Activated T-cell treated with anti-CD3 and anti-CD28 coated beads for 1 hour (primary cell): ENCODE data around the gene KIAA1755.
"Not testable (repeated sequence)": the region's sequence is repeated elsewhere in the genome, so short reads cannot be mapped to it uniquely, and the experiment has no call there.

Source experiments
- DNase-seq: peaks from one replicate; pipeline ENCODE4 v3.0.0-alpha.2; 2020; ENCODE audit warnings: low read depth

The KIAA1755 gene

DNA sequence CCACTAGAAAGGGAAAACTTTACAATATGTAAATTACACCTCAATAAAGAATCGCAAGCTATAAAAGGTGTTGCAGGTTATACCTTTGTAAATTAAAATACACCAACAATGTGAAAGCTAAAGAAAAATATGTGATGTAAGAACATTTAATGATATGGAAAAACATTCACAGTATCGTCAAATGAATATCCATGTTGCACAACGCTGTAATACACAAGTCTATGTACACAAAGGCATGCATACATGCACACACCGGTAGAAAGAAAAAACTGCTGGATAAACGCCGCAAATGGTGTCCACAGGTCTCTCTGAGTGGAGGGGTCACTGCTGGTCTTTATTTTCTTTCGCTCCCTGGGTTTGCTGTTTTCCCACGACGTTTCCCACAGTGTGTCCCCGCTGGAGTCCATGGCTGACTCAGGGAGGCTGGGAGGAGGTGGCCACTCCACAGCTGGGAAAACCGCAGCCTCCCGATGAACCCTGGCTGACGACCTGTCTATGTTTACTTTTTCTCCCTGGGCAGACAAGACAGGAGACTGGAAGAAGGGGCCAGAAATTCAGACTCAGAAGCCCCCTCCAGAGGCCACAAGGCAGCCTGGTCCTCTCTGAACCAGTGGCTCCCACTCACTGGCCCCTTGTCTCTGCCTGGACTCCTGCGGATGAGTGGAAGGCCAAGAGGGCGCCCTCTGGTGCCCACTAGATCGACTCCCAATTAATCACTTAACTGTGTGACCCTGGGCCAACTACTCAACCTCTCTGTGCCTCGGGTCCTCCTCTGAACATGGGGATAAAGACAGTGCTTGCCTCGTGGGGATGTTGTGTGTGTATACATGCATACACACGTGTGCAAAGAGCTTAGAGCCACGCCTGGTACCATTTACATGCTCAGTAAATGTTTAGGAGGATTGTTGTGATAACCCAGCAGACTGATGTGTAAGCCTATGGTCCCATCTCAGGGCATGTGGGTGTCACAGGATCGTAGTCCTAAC lies 30.6 kb upstream of the KIAA1755 start:
- no peak for DNase-seq

DNA sequence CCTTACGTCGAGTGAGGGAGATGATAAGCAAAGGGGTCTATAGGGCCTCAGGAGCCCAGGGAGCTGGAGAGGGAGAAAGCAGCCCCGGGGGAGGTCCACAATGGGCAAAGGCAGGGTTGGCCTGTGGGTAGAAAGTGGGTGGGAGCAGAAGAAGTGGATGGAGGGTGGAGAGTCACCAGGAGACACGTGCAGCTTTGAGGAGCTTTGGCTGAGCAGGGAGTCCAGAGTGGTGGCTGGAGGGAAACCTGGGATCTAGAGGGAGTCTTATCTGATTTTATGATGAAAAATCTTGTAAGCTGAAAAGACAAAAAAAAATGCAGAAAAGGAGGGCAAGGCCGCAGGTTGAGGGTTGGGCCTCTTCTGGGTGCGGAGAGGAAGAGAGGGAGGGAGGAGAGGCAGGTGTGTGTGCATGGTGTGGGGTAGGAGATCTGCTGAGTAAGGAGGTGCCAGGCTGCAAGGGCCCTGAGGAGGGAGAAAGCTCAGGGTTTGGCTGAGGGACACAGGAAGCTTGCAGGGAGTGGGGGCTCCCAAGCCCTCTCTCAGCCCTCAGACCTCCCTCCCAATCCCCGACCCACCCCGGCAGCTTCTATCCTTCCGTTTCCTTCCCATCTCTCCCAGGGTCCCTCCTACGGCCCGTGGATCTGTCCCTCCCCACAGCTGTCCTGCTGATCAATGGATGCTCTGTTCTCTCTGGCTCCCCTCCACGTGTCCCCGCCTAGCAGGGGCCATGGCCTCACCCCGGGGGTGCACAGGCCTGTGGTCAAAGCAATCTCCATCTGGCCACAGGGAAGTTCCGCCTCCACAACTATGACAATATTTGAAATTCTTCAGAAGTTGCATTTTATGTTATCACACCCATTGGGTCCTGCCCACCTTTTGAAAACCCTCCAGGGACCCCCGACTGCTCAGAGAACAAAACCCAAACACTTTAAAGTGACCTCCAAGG lies 26.3 kb upstream of the KIAA1755 start:
- no peak for DNase-seq

DNA sequence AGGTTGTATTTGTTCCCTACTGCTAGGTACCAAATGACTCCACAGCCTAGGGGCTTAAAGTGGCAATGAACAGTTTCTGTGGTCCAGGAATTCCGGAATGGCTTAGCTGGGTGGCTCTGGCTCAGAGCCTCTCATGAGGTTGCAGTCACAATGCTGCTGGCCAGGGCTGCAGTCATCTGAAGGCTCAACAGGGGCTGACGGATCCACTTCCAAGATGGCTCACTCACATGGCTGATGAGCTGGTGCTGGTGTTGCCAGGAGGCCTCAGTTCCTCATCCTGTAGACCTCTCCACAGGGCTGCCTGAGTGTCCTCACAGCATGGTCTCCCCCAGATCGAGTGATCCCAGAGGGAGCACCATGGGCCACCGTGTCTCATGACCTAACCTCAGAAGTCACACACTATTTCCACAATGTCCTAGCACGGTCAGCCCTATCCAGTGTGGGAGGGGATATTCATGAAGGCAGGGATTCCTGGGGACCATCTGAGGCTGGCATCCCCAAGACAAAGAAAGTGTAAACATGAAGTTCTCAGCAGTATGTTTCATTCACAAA lies 24.4 kb upstream of the KIAA1755 start:
- DNase-seq = no peak

DNA sequence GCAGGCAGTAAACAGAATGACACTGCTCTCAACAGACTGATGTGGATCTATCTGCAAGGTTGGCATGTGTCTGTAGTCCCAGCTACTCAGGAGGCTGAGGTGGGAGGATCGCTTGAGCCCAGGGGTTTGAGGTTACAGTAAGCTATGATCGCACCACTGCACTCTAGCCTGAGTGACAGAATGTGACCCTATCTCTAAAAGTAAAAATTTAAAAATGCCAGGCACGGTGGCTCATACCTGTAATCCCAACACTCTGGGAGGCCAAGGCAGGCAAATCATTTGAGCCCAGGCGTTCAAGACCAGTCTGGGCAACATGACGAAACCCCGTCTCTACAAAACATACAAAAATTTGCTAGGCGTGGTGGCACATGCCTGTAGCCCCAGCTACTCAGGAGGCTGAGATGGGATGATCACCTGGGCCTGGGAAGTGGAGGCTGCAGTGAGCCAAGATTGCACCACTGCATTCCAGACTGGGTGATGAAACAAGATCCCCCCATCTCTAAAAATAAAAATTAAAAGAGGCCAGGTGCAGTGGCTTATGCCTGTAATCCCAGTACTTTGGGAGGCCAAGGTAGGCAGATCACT lies 23.6 kb upstream of the KIAA1755 start:
- not testable (repeated sequence) for DNase-seq

DNA sequence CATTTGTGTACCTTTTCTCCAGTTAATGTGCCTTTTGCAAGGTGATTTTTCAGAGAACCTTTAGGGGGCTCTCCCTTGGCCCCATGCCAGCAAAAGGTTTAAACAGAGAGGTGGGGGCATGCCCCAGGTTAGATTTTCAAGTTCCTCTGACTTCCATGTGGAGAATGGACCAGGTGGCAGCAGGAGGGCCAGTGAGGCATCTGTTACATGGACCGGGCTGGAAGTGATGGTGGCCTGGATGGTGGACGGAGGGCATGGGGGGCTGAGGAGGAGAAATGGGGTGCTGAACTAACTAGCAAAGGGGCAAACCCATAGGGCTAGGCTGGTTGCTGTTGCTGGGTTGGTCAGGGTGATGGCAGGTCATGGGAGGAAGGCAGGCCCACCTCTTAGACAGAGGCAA lies 22.7 kb upstream of the KIAA1755 start:
- no peak for DNase-seq

DNA sequence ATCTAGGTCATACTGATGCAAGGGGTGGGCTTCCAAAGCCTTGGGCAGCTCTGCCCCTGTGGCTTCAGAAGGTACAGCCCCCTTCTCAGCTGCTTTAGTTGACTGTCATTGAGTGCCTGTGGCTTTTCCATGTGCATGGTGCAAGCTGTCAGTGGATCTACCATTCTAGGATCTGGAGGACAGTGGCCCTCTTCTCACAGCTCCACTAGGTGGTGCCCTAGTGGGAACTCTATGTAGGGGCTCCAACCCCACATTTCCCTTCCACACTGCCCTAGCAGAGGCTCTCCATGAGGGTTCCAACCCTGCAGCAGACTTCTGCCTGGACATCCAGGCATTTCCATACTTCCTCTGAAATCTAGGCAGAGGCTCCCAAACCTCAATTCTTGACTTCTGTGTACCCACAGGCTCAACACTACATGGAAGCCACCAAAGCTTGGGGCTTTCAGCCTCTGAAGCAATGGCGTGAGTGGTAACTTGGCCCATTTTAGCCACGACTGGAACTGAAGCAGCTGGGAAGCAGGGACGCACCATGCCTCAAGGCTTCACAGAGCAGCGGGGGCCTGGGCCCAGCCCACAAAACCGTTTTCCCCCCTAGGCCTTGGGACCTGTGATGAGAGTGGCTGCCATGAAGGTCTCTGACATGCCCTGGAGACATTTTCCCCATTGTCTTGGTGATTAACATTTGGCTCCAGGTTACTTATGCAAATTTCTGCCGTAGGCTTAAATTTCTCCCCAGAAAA lies 20.8 kb upstream of the KIAA1755 start:
- not testable (repeated sequence) for DNase-seq

DNA sequence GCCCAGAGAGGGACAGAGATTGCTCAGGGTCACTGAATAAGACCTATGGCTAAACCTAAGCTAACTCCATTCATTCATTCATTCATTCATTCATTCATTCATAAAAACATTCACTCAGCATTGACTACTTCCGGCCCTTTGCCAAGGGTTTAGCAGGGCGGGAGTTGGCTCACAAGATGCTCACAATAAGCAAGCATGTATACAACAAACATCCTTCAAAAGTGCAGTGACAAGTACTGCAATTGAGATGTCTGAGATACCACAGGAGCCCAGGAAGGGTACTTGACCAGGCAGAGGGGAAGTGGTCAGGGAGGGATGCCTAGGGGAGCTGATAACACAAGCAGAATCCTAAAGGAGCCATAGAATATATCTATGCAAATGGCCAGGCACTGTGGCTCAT lies 18.2 kb upstream of the KIAA1755 start:
- no peak for DNase-seq

DNA sequence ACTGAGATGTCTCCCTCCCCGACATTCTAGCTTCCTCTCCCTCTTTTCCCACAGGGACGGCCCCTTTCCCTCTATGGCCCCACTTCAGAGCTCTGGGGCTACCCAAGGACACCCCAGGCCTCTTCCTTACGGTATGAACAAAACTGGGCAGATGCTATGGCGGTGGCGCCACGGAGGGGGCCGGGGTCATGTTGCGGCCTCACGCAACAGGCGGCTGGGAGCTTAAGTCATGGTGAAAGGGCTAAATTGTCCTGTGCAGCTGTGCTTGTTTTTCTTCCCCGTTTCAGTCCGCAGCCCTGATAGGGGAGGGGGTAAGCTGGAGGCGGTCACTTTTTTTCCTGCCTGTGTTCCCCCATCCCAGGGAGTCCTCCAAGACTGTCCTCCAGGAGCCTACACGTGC lies 17.6 kb upstream of the KIAA1755 start:
- DNase-seq = no peak

DNA sequence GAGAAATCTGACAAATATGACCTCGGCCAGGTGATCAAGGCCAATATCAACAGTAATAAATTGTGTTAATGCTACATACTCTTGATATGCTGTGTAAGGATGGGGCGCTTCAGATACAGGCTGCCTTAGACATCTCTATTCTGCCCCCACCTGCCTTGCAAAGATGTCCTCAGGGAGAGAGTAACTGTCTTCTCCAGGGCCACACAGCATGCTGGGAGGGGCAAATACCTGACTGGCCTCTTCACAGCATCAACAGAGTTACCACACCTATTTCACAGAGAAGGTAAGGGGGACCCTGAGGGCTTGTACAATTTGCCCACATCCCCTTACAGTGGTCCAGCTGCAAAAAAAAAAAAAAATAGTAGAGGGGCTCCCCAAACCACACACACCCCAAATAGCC lies 17.2 kb upstream of the KIAA1755 start:
- DNase-seq = no peak

DNA sequence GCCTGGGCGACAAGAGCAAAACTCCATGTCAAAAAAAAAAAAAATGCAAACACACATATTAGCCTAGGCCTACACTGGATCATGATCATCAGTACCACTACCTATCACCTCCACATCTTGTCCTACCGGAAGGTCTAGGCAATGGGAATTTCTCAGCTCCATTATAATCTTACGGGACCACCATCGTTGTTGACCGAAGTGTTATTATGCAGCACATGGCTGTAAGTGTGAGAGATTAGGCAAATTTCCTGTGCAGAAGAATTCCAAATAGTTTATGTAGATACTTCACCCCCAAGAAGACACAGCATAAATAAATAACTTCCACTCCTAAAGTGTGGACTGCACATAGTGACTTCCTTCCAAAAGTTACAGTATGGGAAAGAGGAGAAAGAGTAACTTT lies 16.8 kb upstream of the KIAA1755 start:
- DNase-seq = no peak

DNA sequence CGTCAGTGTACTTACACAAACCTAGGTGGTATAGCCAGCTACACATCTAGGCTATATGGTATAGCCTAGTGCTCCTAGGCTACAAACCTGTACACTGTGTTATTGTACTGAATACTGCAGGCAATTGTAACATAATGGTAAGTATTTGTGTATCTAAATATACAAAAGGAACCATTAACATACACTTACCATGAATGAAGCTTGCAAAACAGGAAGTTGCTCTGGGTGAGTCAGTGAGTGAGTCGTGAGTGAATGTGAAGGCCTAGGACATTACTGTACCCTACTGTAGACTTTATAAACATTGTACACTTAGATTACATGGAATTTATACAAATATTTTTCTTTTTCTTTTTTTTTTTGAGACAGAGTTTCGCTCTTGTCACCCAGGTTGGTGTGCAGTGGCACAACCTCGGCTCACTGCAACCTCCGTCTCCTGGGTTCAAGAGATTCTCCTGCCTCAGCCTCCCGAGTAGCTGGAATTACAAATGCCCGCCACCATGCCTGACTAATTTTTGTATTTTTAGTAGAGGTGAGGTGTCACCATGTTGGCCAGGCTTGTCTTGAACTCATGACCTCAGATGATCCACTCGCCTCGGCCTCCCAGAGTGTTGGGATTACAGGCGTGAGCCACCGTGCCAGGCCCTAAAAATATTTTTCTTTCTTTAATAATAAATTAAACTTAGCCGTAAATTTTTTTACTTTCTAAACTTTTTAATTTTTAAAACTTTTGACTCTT lies 15.4 kb upstream of the KIAA1755 start:
- DNase-seq = no peak

DNA sequence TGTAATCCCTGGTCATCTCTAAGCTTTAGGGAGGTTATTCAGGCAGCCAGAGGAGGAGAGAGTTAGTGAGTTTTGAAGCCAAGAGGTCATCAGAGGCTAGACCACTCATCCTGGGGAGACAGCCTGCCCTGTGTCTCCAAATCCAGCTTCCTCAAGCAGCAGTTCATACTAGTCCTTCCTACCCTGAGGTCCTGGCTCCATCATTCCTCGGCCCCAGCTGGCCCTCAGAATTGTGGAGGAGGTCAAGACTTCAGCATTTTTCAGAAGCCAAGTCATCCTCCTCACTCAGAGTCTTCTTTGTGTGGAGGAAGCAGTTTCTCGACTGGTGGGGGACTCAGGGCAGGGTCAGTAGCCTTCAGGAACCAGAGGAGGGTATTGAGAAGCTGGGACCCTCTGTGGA lies 12.4 kb upstream of the KIAA1755 start:
- no peak for DNase-seq

DNA sequence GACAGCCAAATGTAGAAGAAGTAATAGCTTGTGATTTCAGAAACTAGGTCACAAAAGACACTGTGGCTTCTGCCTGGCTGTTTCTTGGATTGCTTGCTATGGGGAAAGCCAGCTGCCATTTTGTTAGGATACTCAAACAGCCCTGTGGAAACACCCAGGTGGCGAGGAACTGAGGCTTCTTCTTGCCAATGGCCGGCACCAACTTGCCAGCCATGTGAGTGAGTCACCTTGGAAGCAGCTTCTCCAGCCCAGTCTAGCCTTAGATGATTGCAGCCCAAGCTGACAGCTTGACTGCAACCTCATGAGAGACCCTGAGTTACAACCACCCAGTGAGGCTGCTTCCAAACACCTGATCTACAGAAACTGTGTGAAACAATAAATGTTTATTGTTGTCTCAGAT lies 11.9 kb upstream of the KIAA1755 start:
- no peak for DNase-seq

DNA sequence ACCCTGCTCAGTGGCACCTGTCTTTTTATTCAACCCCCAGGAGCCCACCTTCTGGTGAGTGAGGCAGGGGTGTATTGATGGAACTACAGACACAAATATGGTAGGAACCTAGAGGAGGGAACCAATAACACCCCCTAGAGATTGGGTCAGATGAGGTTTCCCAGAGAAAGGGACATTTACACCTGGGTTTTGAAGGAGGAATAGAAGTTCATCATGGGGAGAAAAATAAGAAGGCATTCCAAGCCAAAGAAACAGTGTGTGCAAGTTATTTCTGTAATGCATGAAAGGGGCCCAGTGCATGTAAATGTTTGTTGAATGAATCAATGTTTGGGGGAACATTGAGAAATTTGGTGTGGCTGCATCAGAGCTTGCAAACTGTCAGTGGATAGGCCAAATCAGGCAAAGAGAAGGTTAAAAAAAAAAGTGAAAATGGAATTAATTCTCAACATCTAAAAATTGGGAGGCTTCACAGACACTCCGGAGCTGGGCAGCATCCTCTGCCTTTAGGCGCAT lies 11.1 kb upstream of the KIAA1755 start:
- no peak for DNase-seq

DNA sequence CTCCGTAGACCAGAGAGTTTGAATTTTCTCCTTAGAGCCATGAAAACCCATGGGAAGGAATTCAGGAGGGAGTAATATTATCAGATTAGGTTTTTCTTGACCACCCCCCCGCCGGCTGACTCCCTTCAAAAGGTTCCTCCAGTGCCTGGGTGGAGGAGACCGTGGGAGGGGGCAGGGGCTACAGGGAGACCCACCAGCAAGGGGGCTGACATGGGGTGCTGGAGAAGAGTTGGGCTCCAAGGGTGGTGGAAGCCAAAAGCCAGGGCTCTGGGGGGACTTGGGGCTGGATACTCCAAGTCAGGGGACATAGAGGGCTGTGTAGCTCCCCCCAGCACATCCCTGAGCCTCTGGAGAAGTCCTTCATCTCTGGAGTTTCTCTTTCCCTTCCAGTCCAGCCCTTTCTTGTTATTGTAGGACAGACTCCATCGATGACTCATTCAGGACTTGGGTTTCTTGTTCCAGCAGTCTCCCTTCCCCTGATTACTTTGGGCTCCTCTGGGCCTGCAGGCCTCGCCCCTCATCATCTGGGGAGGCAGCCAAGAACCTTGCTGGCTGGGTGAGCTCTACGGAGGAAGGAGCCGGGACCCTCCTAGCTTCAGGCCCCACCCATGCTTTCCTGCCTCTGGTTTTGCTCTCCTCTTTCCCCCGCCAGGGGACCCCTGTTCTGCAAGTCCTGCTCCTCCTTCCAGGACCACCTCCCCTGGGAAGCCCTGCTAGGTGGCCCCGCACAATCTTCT lies 10.5 kb upstream of the KIAA1755 start:
- DNase-seq = no peak

DNA sequence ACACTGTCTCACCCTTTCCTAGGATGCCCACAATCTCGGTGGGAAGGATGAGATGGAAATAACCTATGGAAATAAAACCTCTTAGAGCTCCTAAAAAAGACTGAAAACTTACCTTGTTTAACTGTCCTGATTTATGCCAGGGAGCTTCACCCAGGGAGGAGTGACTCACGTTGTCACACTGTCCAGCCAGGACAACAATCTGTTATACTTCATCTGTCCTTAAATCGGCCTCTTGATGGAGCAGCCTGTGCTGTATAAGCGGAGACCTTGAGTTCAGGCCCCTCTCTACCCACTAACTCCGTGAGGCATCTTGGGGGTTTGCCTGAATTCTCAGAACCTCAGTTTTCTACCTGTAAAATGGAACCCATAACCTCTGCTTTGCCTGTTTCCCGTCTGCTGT lies 9.2 kb upstream of the KIAA1755 start:
- no peak for DNase-seq

DNA sequence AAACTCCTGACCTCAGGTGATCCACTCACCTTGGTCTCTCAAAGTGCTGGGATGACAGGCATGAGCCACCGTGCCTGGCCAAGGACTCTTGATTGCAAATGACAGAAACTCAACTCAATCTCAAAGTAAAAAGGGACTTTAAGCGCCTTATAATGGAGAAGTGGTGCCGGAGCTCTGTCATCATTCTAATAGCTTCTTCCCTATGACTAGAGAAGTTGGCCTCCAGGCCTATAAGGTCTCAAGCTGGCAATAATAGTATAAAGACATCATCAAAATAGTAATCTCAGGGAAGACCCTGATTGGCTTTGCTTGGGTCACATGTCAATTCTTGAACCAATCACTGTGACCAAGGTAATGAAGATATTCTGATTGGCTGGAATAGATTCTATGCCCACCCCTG lies 8.5 kb upstream of the KIAA1755 start:
- DNase-seq = no peak

DNA sequence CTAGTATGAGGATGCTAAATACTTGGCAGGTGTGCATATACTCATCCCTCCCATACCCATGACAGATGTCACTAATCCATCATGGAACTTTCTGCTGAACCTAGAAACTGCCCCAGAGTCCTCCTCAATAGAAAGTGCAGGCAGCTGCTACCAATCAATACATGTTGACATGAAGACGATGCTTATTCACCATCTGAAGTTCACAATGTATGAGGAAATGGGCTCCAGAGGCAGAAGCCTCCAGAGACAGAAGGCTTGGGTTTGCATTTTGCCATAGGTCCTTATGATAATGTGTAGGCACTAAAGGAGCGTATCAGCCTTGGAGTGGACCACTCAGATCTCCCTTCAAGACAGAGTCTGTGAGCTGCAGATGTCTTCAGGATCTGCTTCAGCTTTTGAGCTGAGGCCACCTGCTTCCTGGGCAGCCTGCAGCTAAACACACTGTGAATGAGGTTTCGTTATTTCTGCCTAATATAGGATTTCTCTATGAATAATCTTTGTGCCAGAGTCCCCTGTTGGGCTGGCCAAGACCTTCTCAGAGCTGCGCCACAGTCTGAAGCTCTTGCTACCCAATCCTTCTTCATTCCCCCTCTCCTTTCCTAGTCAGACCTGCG lies 7.5 kb upstream of the KIAA1755 start:
- DNase-seq = no peak

DNA sequence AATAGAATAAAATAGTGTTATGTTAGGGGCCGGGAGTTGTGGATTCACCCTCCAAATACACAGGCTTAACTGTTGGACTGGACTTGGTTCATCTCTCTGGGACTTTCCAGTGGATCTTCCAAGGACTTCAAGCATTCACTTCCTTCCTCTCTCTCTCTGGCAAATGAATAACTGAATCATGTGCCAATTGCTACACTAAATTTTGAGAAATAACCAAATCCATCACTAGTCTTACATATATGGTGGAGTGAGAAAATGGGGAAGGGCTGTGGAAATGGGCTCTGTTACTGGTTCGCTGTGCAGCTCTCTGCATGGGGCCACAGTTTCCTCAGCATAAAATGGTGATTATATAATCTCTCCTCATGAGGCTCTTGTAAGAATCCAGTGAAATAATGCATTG lies 6.8 kb upstream of the KIAA1755 start:
- DNase-seq = no peak
